Esophagus muscularis mucosa (tissue), 3 donors: ENCODE measurements around the gene ZNF280C.

Source experiments
- CTCF ChIP-seq, 3 experiments: fragments of 200-600 bp in 2 of 3; fragments of 450-650 bp in 1 of 3; sonication (generic) in 2 of 3; IDR thresholded peaks; one replicate each; pipeline ENCODE4 v1.5.1; 2017 to 2019; ENCODE audit warnings: antibody characterized with exemption in 3 of 3, mild to moderate bottlenecking in 2 of 3, moderate library complexity in 1 of 3
- POLR2A ChIP-seq: fragments of 450-650 bp; IDR thresholded peaks from one replicate; pipeline ENCODE4 v1.6.1; 2017; ENCODE audit warnings: antibody characterized with exemption, moderate library complexity, mild to moderate bottlenecking, low read depth
- POLR2AphosphoS5 ChIP-seq, 2 donors: sonication (generic); formaldehyde crosslinking; IDR thresholded peaks; one replicate each; pipeline ENCODE4 v1.6.1; 2017; ENCODE audit warnings: antibody characterized with exemption in 2 of 2

- no peak for TF ChIP-seq CTCF (IDR thresholded peaks at IDR 0.05)
- TF ChIP-seq POLR2A = no peak
- TF ChIP-seq POLR2AphosphoS5 (IDR thresholded peaks at IDR 0.05) = no peak
Measured at GRCh38 chrX:130253916-130254315, 14.8 kb downstream of the ZNF280C start.
